Keratinocyte (primary cell): ENCODE measurements around the gene AOPEP. TPM values are rescaled to one million over a fixed set of nuclear protein-coding genes. Genes with fewer than 3 reads are reported as not detected.

Experiments used
- DNase-seq: peaks from one replicate; pipeline ENCODE4 v3.0.0-alpha.2; 2011; ENCODE audit warnings: low read depth, missing footprints, low spot score
- FAIRE-seq: peaks from 2 replicates; lab custom pipeline; 2011; peaks lifted over from hg19 to GRCh38; lab: Jason Lieb, UNC
- H2AFZ ChIP-seq: 2 replicates; pipeline ENCODE4 v1.6.0; 2012; ENCODE audit warnings: low read length, control low read depth, inconsistent platforms; ENCODE audit not compliant: control insufficient read depth
- H3K27ac ChIP-seq: 2 replicates; pipeline ENCODE4 v1.5.1; 2011; ENCODE audit warnings: low read length; ENCODE audit not compliant: control insufficient read depth, insufficient read depth
- H3K27me3 ChIP-seq: 3 replicates; pipeline ENCODE4 v1.6.0; 2011; ENCODE audit warnings: low read length; ENCODE audit not compliant: control insufficient read depth, insufficient read depth; ENCODE audit errors: extremely low read depth
- H3K36me3 ChIP-seq, 2 experiments: 2 replicates in 1 of 2; 3 replicates in 1 of 2; pipeline ENCODE4 v1.5.1; 2011; ENCODE audit warnings: low read length in 2 of 2, mild to moderate bottlenecking in 1 of 2; ENCODE audit not compliant: control insufficient read depth in 2 of 2, insufficient read depth in 2 of 2; ENCODE audit errors: extremely low read depth in 1 of 2
- H3K4me1 ChIP-seq: 3 replicates; pipeline ENCODE4 v1.5.1; 2011; ENCODE audit warnings: low read length; ENCODE audit not compliant: control insufficient read depth, insufficient read depth; ENCODE audit errors: extremely low read depth
- H3K4me2 ChIP-seq: 3 replicates; pipeline ENCODE4 v1.6.0; 2011; ENCODE audit warnings: low read depth, low read length; ENCODE audit not compliant: control insufficient read depth, insufficient read depth; ENCODE audit errors: extremely low read depth
- H3K4me3 ChIP-seq, 3 experiments: fragments of 200-600 bp in 1 of 3; sonication (generic) in 1 of 3; 2 replicates in 2 of 3; 3 replicates in 1 of 3; pipeline ENCODE4 v1.5.1; 2011 to 2016; ENCODE audit warnings: low read length in 3 of 3, mild to moderate bottlenecking in 3 of 3, control low read depth in 2 of 3, inconsistent platforms in 1 of 3, low read depth in 1 of 3, mixed read lengths in 1 of 3, mixed run types in 1 of 3, moderate library complexity in 1 of 3; ENCODE audit not compliant: control insufficient read depth in 2 of 3, insufficient read depth in 2 of 3; ENCODE audit errors: extremely low read depth in 1 of 3
- H3K79me2 ChIP-seq: 2 replicates; pipeline ENCODE4 v1.6.0; 2012; ENCODE audit warnings: low read length; ENCODE audit not compliant: control insufficient read depth, insufficient read depth
- H3K9ac ChIP-seq: 3 replicates; pipeline ENCODE4 v1.6.0; 2011; ENCODE audit warnings: low read length; ENCODE audit not compliant: control insufficient read depth, insufficient read depth; ENCODE audit errors: extremely low read depth
- H3K9me1 ChIP-seq: 3 replicates; pipeline ENCODE4 v1.6.0; 2011; ENCODE audit warnings: low read length; ENCODE audit not compliant: control insufficient read depth, insufficient read depth; ENCODE audit errors: extremely low read depth
- H3K9me3 ChIP-seq: 2 replicates; pipeline ENCODE4 v1.5.1; 2012; ENCODE audit warnings: low read depth, low read length; ENCODE audit not compliant: control insufficient read depth
- H4K20me1 ChIP-seq: 3 replicates; pipeline ENCODE4 v1.6.0; 2011; ENCODE audit warnings: low read length; ENCODE audit not compliant: control insufficient read depth, insufficient read depth; ENCODE audit errors: extremely low read depth
- EZH2 ChIP-seq: IDR thresholded peaks from one replicate; pipeline ENCODE4 v1.6.1; 2012; ENCODE audit warnings: inconsistent platforms, mild to moderate bottlenecking, low read length, moderate library complexity
- dilution Hi-C: fragments of 300-500 bp; cut with MboI; formaldehyde crosslinking; loops from one replicate; pipeline ENCODE4 v1.7.0; 2020; ENCODE audit warnings: low sequenced_read_pairs; ENCODE audit not compliant: extremely low pct_ligation_motif_present
- polyA plus RNA-seq, 5 experiments: library from polyadenylated mRNA; depleted of rRNA in 3 of 5; stranded (reverse) in 3 of 5; stranded (forward) in 1 of 5; unstranded in 1 of 5; fragments of >200 nt; gene quantifications; 1 replicate in 1 of 5; 2 replicates in 3 of 5; 3 replicates in 1 of 5; pipeline versions ENCODE4 v1.2.1 to v1.2.3, GENCODE V29; 2011 to 2012; ENCODE audit warnings: missing spikeins in 2 of 5, low read depth in 1 of 5, low replicate concordance in 1 of 5
- TF ChIP-seq, protein P1 (sequence below), 3 experiments: IDR thresholded peaks in 1 of 3; conservative IDR thresholded peaks in 1 of 3; optimal IDR thresholded peaks in 1 of 3; 2 replicates in 2 of 3; 3 replicates in 1 of 3; pipeline versions ENCODE3 to v1.5.1; 2011; ENCODE audit warnings: low read length in 3 of 3, mild to moderate bottlenecking in 3 of 3, moderate library complexity in 2 of 3, control low read depth in 1 of 3, inconsistent platforms in 1 of 3; ENCODE audit not compliant: insufficient read depth in 2 of 3; ENCODE audit errors: extremely low read depth in 1 of 3

AOPEP gene
- polyA plus RNA-seq, 1 donor (not counting 4 experiments of a cell fraction or from before 2014, with no cell fraction given), result 27.0 TPM

DNA sequence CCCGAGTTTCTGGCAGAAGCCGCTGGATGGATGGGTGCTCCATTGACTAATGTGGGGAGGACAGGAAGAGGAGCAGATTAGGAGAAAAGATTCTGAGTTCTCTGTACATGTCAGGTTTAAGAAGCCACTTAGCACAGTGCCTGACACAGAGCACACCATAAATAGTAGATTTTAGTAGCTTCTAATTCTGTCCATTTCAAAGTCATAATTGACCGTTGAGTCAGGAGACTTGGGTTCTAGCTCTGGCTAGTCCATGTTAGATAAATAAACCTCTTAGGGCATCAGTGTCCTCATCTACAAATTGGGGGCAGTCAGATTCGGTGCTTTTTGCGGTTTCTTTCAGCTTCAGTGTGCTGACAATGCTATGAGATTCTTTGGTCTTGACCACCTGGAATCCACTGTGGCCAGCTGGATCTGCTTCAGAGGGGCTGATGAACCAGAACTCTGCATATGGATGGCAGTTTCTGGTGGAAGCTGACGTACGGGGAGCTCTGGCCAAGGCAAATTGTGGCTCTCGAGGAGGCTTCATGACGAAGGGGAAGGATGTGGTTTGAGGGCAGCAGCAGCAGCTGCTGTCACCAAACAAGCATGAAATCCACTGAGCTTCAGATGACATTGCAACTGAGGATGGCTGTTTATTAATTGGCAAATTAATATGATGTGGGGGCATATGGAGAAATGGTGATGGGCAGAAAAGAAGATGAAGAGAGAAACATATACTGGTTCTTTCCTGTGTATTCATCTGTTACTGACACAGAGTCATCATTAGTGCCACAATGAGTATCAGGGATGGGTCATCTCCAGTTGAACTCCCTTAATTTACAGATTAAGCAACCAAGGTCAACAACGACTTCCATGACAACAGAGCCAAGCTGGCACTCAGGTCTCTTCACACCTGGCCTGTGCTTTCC, 134.4 kb downstream of the AOPEP start:
- no peak for FAIRE-seq
- dilution Hi-C loops, result no loop called here

DNA sequence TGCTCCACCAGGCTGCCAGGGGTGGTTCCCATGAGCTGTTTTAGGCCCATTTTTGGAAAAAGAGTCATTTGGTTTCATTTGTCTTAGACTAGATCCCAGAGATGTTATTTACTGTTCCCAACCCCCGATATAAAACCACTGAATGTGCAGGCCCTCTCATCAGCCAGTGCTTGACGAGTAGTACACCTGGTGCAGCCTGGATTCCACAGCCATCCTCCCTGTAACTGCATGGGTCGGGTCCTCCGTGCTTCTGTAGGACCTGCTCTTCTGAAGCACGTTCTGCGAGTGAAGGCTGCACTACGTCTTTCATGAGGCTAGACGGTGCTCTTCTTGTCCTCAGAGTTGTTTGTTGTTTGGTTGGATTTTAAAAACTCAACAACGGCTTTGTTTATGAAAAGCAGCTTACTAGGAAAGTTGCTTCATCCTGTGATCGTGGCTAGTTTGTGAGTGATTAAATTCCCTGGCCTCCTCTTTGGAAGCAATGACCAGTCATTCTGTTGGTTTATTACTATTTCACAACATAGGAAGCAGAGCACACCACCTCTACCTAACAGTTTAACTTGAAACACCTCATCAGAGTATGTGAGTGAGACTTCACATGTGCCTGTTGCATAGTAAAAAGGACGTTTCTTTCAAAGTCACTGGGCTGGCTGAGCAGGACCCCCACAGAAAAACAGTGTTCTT, 135.2 kb downstream of the AOPEP start:
- no peak overlapping the region for H2AFZ ChIP-seq
- H3K27ac ChIP-seq, result no peak overlapping the region
- DNase-seq, result no peak
- no peaks in the 10 kb centered on the region for H3K9me3 ChIP-seq
- FAIRE-seq, result no peak
- no peak overlapping the region for H3K4me3 ChIP-seq
- no peaks in the 10 kb centered on the region for H3K79me2 ChIP-seq
- H3K9ac ChIP-seq, result no peak overlapping the region
- peaks cover 2% of the 10 kb centered on the region for H3K4me1 ChIP-seq
- dilution Hi-C loops, result no loop called here
- H3K27me3 ChIP-seq, result no peaks in the 10 kb centered on the region
- TF ChIP-seq, protein P1, sequence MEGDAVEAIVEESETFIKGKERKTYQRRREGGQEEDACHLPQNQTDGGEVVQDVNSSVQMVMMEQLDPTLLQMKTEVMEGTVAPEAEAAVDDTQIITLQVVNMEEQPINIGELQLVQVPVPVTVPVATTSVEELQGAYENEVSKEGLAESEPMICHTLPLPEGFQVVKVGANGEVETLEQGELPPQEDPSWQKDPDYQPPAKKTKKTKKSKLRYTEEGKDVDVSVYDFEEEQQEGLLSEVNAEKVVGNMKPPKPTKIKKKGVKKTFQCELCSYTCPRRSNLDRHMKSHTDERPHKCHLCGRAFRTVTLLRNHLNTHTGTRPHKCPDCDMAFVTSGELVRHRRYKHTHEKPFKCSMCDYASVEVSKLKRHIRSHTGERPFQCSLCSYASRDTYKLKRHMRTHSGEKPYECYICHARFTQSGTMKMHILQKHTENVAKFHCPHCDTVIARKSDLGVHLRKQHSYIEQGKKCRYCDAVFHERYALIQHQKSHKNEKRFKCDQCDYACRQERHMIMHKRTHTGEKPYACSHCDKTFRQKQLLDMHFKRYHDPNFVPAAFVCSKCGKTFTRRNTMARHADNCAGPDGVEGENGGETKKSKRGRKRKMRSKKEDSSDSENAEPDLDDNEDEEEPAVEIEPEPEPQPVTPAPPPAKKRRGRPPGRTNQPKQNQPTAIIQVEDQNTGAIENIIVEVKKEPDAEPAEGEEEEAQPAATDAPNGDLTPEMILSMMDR (optimal IDR thresholded peaks at IDR 0.05 in 1 of 3, IDR thresholded peaks at IDR 0.05 in 1 of 3, conservative IDR thresholded peaks at IDR 0.05 in 1 of 3; ENCODE audit: extremely low read depth in 1 of 3, insufficient read depth in 2 of 3, low read length in 3 of 3), result no peak
- TF ChIP-seq EZH2, result no peak
- no peaks in the 10 kb centered on the region for H4K20me1 ChIP-seq
- no peaks in the 10 kb centered on the region for H3K36me3 ChIP-seq
- H3K9me1 ChIP-seq, result peaks cover 2% of the 10 kb centered on the region
- no peak overlapping the region for H3K4me2 ChIP-seq

More for the DNA sequence above, 134.4 kb downstream of the AOPEP start:
- peaks cover 2% of the 10 kb centered on the region for H3K9me1 ChIP-seq
- H3K9me3 ChIP-seq, result no peaks in the 10 kb centered on the region
- no peak overlapping the region for H3K4me3 ChIP-seq
- no peak overlapping the region for H3K9ac ChIP-seq
- no peak overlapping the region for H2AFZ ChIP-seq
- no peaks in the 10 kb centered on the region for H3K27me3 ChIP-seq
- H3K4me1 ChIP-seq, result peaks cover 2% of the 10 kb centered on the region
- TF ChIP-seq, protein P1 (optimal IDR thresholded peaks at IDR 0.05 in 1 of 3, IDR thresholded peaks at IDR 0.05 in 1 of 3, conservative IDR thresholded peaks at IDR 0.05 in 1 of 3; ENCODE audit: extremely low read depth in 1 of 3, insufficient read depth in 2 of 3, low read length in 3 of 3), result no peak
- no peak for TF ChIP-seq EZH2
- no peak overlapping the region for H3K27ac ChIP-seq
- H3K36me3 ChIP-seq, result no peaks in the 10 kb centered on the region
- DNase-seq, result no peak
- H4K20me1 ChIP-seq, result no peaks in the 10 kb centered on the region
- no peaks in the 10 kb centered on the region for H3K79me2 ChIP-seq
- no peak overlapping the region for H3K4me2 ChIP-seq
